HG03045 (cell line): ENCODE measurements around the gene FECH.
"Not testable (repeated sequence)": the region's sequence is repeated elsewhere in the genome, so short reads cannot be mapped to it uniquely, and the experiment has no call there.

Experiments
- ATAC-seq: cut with Tn5 transposase; IDR thresholded peaks from one replicate; pipeline ENCODE4 v1.9.1; 2021; ENCODE audit warnings: mild to moderate bottlenecking, moderate library complexity; ENCODE audit not compliant: unreplicated experiment

FECH gene

DNA sequence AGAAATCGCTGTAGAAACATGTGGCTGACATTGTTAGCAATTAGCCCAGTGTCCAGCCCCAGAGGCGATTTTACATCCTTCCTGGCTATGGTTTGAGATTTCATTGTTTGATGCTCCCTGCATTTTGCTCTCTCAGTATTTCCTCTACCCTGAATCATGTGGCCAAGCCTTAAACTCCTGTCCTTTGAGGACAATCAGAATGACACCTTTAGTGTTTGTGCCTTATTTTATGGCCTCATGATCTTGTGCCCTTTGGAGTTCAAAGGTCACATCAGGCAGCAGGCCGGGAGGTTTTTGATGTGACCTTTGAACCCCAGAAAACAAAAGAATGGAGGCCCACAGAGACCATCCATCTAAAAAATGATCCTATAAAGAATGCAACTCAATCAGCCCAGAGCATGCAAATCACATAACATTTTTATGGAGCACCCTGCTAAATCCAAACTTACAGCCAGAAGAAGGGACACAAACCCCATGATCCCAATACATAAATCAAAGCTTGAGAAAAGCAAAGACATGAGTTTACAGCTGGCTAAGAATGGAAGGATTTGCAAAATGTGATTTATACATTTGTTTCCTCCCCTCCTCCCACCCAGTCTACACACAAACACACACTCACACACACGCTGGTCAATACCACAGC, 52.5 kb downstream of the FECH start:
- ATAC-seq, result no peak

- no peak for ATAC-seq
These were observed 53.3 kb downstream of the FECH start for GRCh38 chr18:57533006-57533867.

- ATAC-seq, result no peak
These were observed 57.4 kb downstream of the FECH start for GRCh38 chr18:57529151-57529550.

- ATAC-seq, result no peak
These were observed 58.8 kb downstream of the FECH start for GRCh38 chr18:57527556-57528229.

GRCh38 chr18:57523171-57523956, 63.1 kb downstream of the FECH start:
- ATAC-seq, result no peak

DNA sequence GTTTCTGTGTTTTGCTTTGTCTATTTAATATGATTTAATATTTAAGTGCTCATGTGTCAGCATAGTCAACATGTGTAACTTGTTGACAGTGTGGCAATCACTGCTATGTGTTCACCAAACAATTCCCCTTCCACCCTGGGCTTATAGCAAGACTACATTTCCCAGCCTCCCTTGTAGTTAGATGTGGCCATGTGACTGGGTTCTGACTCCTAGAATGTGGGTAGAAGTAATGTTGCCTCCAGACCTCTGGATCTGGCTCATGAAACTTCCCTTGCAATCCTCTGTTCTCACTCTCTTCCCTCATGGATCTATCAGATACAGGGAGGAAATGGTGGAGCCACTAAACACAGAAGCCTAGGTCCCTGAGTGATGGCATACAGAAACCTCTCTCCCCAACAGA, 64.2 kb downstream of the FECH start:
- not testable (repeated sequence) for ATAC-seq

GRCh38 chr18:57519668-57520424, 66.7 kb downstream of the FECH start:
- no peak for ATAC-seq

GRCh38 chr18:57518533-57518932, 68.0 kb downstream of the FECH start:
- ATAC-seq, result no peak

DNA sequence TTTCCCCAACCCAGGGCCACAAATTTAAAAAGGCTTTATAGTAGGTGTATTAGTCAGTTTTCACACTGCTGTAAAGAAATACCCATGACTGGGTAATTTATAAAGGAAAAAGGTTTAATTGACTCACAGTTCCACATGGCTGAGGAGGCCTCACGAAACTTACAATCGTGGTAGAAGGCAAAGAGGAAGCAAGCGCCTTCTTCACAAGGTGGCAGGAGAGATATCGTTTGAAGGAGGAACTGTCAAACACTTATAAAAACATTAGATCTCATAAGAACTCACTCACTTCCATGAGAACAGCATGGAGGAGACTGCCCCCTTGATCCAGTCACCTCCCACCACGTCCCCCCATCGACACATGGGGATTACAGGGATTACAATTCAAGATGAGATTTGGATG, 70.4 kb downstream of the FECH start:
- ATAC-seq, result no peak

DNA sequence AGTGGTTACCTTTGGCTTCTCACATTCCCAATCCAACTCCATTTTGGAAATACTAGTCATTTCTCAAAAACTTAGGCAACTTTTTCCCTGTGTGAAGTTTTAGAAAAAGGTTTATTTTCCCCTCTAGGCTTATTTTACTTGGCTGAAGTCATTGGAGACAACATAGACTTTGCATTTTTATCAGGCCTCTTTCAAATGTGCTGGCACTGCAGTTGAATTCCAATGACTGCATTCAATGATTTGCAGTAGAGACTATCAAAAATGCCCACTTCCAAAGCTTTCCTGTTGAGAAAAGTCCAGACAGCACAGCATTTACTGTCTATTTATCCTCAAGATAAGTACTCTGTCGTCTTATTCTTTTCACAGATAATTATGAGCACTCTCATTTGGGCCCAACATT, 81.3 kb downstream of the FECH start:
- ATAC-seq, result no peak

DNA sequence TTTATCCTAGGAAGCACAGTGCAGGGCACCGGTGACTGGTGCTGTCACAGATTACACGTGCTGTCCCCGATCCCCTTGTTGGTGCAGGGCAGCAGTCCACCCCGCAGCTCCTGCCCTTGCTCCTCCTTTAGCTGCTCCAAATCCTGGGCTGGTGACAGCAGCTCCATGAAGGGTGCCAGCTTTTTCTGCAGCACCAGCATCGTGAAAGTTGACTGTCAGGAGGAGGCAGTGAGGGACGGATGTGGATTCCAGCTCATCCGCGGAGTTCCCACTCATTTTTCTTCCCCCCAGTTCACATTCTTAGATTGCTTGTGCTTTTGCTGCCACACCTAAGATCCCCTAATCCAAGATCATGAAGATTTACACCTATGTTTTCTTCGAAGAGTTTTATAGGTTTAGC, 83.9 kb downstream of the FECH start:
- ATAC-seq, result no peak

DNA sequence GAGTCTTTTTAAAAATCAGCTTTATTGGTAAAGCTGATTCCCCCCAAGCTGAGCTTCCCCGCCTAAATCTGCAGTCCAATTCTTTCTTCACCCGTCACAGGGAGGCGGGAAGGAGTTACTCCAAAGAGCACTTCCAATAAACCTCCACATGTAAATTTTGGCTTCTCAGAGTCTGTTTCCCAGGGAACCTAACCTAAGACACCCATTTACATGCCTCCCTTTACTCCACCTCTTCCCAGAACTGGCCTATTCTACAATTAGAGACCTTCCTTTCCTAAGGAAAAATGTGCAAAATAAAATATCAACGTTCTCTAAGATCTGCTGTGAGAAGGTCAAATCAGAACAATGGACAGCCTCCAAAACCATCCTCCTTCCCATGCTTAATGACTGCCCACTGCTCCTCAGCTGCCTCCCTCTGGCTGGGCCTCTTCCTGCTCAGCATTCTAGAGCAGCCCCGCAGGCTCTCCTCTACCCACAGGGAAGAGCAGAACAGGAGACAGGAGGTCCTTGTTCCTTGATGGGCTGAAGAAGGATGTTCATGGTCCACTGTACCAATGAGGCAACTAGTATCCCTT, 87.7 kb downstream of the FECH start:
- no peak for ATAC-seq
